Body of pancreas (tissue), 4 donors: ENCODE results near the gene CADM2.

ENCODE experiments used
- CTCF ChIP-seq, 7 experiments: fragments of 450-650 bp in 4 of 7; fragments of 200-600 bp in 3 of 7; sonication (generic) in 3 of 7; IDR thresholded peaks; one replicate each; pipeline ENCODE4 v1.5.1; 2016 to 2019; ENCODE audit warnings: antibody characterized with exemption in 7 of 7
- POLR2A ChIP-seq, 3 donors: fragments of 450-650 bp; IDR thresholded peaks; one replicate each; pipeline ENCODE4 v1.6.1; 2016; ENCODE audit warnings: antibody characterized with exemption in 3 of 3, mild to moderate bottlenecking in 2 of 3

GRCh38 chr3:85912980-85913379, 954.2 kb downstream of the CADM2 start:
- TF ChIP-seq POLR2A (IDR thresholded peaks at IDR 0.05) (no peak), CTCF (IDR thresholded peaks at IDR 0.05) (no peak)
